Measurements from ENCODE around the gene LRRC2.

Gene LRRC2

DNA sequence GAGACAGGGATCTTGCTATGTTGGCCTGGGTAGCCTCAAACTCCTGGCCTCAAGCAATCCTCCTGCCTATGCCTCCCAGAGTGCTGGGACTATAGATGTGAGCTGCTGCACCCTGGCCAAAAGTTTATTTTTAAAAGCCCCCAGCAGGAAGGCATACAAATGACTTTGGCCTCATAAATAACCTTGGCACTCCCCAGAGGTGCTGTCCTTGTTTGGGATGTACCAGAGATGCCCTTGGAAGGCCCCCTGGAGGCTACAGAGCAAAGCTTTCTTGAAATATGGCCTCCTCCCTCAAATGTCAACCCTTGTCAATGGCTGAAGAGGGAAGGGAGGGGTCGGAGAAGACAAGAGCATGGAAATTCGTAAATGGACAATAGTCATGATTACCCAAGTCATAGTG, 82.3 kb downstream of the LRRC2 start:
- ChIA-PET CTCF (interaction anchor here (1.1 to 8.4 kb wide), 3 partner anchors 9 to 78 kb away, joined by 3 to 184 read pairs (median 6); partner anchors contain the start of gene LRRC2), POLR2A (no interaction called here)
- Histone ChIP-seq H3K4me1 (ENCODE audit: control extremely low read depth in 1 of 4, control insufficient read depth in 4 of 4, insufficient read depth in 4 of 4, low read length in 3 of 4) (peaks cover 0 to 4% (median 1%) of the 10 kb centered on the region in 4 experiments), H3K4me3 (ENCODE audit: control insufficient read depth in 1 of 7, extremely low read depth in 1 of 7, insufficient read depth in 4 of 7, low read depth in 2 of 7, low read length in 6 of 7) (no peak overlapping the region), H3K27ac (ENCODE audit: insufficient read depth in 1 of 2, low read depth in 1 of 2, low read length in 2 of 2, poor library complexity in 1 of 2, severe bottlenecking in 2 of 2) (no peak overlapping the region), H3K9me3 (ENCODE audit: control extremely low read depth in 1 of 5, control insufficient read depth in 4 of 5, insufficient read depth in 2 of 5, low read depth in 1 of 5, low read length in 4 of 5) (no peaks in the 10 kb centered on the region), H3K27me3 (replicated peaks in 2 of 5; ENCODE audit: control insufficient read depth in 4 of 5, insufficient read depth in 5 of 5, low read length in 4 of 5) (peaks cover 0 to 3% (median 0%) of the 10 kb centered on the region in 5 experiments), H3K36me3 (ENCODE audit: control insufficient read depth in 4 of 4, insufficient read depth in 4 of 4, low read length in 3 of 4) (no peaks in the 10 kb centered on the region)
- WGBS (ENCODE audit: insufficient coverage): 100% methylated on average over 1 of the region's 2 CpGs
- DNase-seq: no peak

DNA sequence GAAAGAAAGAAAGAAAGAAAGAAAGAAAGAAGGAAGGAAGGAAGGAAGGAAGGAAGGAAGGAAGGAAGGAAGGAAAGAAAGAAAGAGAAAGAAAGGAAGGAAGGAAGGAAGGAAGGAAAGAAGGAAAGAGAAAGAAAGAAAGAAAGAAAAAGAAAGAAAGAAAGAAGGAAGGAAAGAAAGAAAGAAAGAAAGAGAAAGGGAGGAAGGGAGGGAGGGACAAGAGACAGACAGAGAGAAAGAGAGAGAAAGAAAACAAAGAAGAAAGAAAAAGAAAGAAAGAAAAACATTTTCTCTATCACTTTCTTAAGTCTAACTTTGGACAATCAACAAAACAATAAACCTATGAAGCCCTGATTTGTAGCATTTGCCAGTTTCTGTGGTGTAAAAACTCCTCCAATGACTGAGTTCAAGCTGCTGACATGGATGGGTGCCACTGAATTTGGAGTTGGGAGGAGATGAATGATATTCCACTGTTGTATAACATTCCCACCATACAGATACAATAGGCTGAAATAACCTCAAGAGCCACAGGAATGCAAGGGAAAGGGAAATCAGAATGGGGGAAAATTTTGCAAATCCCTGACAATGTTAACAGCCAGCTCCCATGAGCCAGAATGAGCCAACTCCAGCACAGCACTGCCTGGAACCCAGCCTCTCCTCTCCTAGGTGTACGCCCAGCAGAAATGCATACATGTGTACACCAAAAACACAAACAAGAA, 83.3 kb downstream of the LRRC2 start:
- peaks cover 0 to 2% (median 0%) of the 10 kb centered on the region in 4 experiments for H3K4me1 ChIP-seq (ENCODE audit: control extremely low read depth in 1 of 4, control insufficient read depth in 4 of 4, insufficient read depth in 4 of 4, low read length in 3 of 4)
- ChIA-PET POLR2A (no interaction called here), CTCF (interaction anchor here (1.1 to 8.4 kb wide), 2 partner anchors 58 to 79 kb away, joined by 3 to 184 read pairs; partner anchors contain the start of gene LRRC2)
- no peak overlapping the region for H3K27ac ChIP-seq (ENCODE audit: insufficient read depth in 1 of 2, low read depth in 1 of 2, low read length in 2 of 2, poor library complexity in 1 of 2, severe bottlenecking in 2 of 2)
- no peaks in the 10 kb centered on the region for H3K36me3 ChIP-seq (ENCODE audit: control insufficient read depth in 4 of 4, insufficient read depth in 4 of 4, low read length in 3 of 4)
- H3K4me3 ChIP-seq (ENCODE audit: control insufficient read depth in 1 of 7, extremely low read depth in 1 of 7, insufficient read depth in 4 of 7, low read depth in 2 of 7, low read length in 6 of 7): no peak overlapping the region
- H3K9me3 ChIP-seq (ENCODE audit: control extremely low read depth in 1 of 5, control insufficient read depth in 4 of 5, insufficient read depth in 2 of 5, low read depth in 1 of 5, low read length in 4 of 5): no peaks in the 10 kb centered on the region
- peaks cover 0 to 3% (median 0%) of the 10 kb centered on the region in 5 experiments for H3K27me3 ChIP-seq (replicated peaks in 2 of 5; ENCODE audit: control insufficient read depth in 4 of 5, insufficient read depth in 5 of 5, low read length in 4 of 5)
- no peak for DNase-seq
- WGBS (ENCODE audit: insufficient coverage): no CpG with 5 or more reads among the region's 1 CpG

DNA sequence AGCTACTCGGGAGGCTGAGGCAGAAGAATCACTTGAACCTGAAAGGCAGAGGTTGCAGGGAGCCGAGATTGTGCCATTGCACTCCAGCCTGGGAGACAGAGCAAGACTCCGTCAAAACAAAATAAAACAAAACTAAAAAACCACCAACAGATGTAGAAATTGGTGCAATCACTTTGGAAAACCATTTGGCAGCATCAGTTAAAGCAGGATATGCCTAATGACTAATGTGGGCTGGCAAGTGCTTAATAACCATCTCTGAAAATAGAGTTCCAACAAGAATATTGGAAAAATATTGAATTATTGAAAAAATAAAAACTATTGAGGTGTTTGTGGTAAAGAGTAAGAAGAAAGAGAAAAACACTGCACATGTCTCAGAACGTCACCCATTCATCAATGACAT, 84.5 kb downstream of the LRRC2 start:
- ChIA-PET POLR2A (no interaction called here), CTCF (interaction anchor here (0.6 to 2.6 kb wide), 2 partner anchors 77 to 83 kb away, joined by 3 to 8 read pairs; no protein-coding TSS in a partner anchor)
- no peaks in the 10 kb centered on the region for H3K9me3 ChIP-seq (ENCODE audit: control extremely low read depth in 1 of 5, control insufficient read depth in 4 of 5, insufficient read depth in 2 of 5, low read depth in 1 of 5, low read length in 4 of 5)
- no peaks in the 10 kb centered on the region for H3K27me3 ChIP-seq (replicated peaks in 2 of 5; ENCODE audit: control insufficient read depth in 4 of 5, insufficient read depth in 5 of 5, low read length in 4 of 5)
- no peak overlapping the region for H3K4me3 ChIP-seq (ENCODE audit: control insufficient read depth in 1 of 7, extremely low read depth in 1 of 7, insufficient read depth in 4 of 7, low read depth in 2 of 7, low read length in 6 of 7)
- H3K4me1 ChIP-seq (ENCODE audit: control extremely low read depth in 1 of 4, control insufficient read depth in 4 of 4, insufficient read depth in 4 of 4, low read length in 3 of 4): peaks cover 0 to 2% (median 0%) of the 10 kb centered on the region in 4 experiments
- WGBS (ENCODE audit: insufficient coverage): 100% methylated on average over 3 of the region's 4 CpGs
- H3K27ac ChIP-seq (ENCODE audit: insufficient read depth in 1 of 2, low read depth in 1 of 2, low read length in 2 of 2, poor library complexity in 1 of 2, severe bottlenecking in 2 of 2): no peak overlapping the region
- H3K36me3 ChIP-seq (ENCODE audit: control insufficient read depth in 4 of 4, insufficient read depth in 4 of 4, low read length in 3 of 4): no peaks in the 10 kb centered on the region
- DNase-seq: no peak

DNA sequence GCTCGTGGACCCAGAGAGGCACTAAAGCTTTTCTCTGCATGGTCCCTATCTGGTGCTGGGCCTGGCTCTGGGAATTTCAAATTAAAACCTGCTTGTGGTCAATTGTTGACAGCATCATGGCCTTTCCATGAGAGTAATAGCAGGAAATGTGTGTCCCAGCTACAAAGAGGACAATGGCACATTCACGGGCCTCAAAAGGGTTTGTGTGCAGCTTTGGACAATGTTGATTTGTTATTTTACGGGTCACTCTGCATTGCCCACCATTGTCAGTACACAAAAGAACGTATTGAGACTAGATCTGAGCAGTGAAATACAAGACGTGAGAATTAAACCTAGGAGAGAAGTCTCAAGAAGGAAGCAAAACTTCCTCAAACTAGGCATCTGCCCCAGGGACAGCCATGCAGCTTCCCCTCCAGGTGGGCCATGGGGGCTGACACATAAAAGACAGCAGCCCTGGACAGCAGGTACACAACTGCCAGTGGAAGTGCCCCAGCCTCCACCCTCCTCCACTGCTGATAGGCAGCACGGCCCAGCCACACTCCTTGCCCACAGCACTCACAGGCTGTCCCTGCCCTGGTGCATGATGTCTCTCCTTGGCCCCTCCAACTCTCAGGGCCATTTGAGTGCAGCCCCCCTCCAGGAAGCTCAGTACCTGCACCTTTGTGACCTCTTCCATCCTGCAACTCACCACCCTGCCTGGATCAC, 85.5 kb downstream of the LRRC2 start:
- POLR2A ChIA-PET: no interaction called here
- WGBS (ENCODE audit: insufficient coverage): 98% methylated on average over 6 of the region's 6 CpGs
- H3K9me3 ChIP-seq (ENCODE audit: control extremely low read depth in 1 of 5, control insufficient read depth in 4 of 5, insufficient read depth in 2 of 5, low read depth in 1 of 5, low read length in 4 of 5): no peaks in the 10 kb centered on the region
- no peaks in the 10 kb centered on the region for H3K27me3 ChIP-seq (replicated peaks in 2 of 5; ENCODE audit: control insufficient read depth in 4 of 5, insufficient read depth in 5 of 5, low read length in 4 of 5)
- H3K36me3 ChIP-seq (ENCODE audit: control insufficient read depth in 4 of 4, insufficient read depth in 4 of 4, low read length in 3 of 4): no peaks in the 10 kb centered on the region
- H3K27ac ChIP-seq (ENCODE audit: insufficient read depth in 1 of 2, low read depth in 1 of 2, low read length in 2 of 2, poor library complexity in 1 of 2, severe bottlenecking in 2 of 2): no peak overlapping the region
- peaks cover 0 to 2% (median 0%) of the 10 kb centered on the region in 4 experiments for H3K4me1 ChIP-seq (ENCODE audit: control extremely low read depth in 1 of 4, control insufficient read depth in 4 of 4, insufficient read depth in 4 of 4, low read length in 3 of 4)
- DNase-seq: no peak
- H3K4me3 ChIP-seq (ENCODE audit: control insufficient read depth in 1 of 7, extremely low read depth in 1 of 7, insufficient read depth in 4 of 7, low read depth in 2 of 7, low read length in 6 of 7): no peak overlapping the region
- CTCF ChIA-PET: interaction anchor here (0.7 to 2.6 kb wide), 4 partner anchors 9 to 78 kb away, joined by 4 to 8 read pairs (median 4); no protein-coding TSS in a partner anchor

DNA sequence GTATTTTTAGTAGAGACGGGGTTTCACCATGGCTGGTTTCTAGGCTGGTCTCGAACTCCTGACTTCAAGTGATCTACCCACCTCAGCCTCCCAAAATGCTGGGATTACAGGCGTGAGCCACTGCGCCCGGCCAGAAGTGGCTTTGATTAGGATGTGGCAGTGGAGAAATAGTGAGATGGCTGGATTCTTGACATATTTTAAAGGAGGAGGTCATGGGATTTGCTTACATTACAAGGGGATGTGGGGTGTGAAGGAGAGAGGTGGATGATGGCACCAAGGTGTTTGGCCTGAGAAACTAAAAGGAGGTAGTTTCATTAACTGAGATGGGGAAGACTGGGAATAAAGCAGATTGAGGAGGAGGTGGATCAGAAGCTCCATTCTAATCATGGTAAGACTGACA, 86.4 kb downstream of the LRRC2 start:
- ChIA-PET CTCF (interaction anchor here (1.6 to 2.6 kb wide), 3 partner anchors 10 to 79 kb away, joined by 4 to 8 read pairs (median 4); no protein-coding TSS in a partner anchor), POLR2A (no interaction called here)
- H3K27ac ChIP-seq (ENCODE audit: insufficient read depth in 1 of 2, low read depth in 1 of 2, low read length in 2 of 2, poor library complexity in 1 of 2, severe bottlenecking in 2 of 2): no peak overlapping the region
- WGBS (ENCODE audit: insufficient coverage): 100% methylated on average over 5 of the region's 5 CpGs
- H3K4me1 ChIP-seq (ENCODE audit: control extremely low read depth in 1 of 4, control insufficient read depth in 4 of 4, insufficient read depth in 4 of 4, low read length in 3 of 4): no peaks in the 10 kb centered on the region
- DNase-seq: no peak
- H3K4me3 ChIP-seq (ENCODE audit: control insufficient read depth in 1 of 7, extremely low read depth in 1 of 7, insufficient read depth in 4 of 7, low read depth in 2 of 7, low read length in 6 of 7): no peak overlapping the region
- H3K36me3 ChIP-seq (ENCODE audit: control insufficient read depth in 4 of 4, insufficient read depth in 4 of 4, low read length in 3 of 4): no peaks in the 10 kb centered on the region
- H3K27me3 ChIP-seq (replicated peaks in 2 of 5; ENCODE audit: control insufficient read depth in 4 of 5, insufficient read depth in 5 of 5, low read length in 4 of 5): no peaks in the 10 kb centered on the region
- H3K9me3 ChIP-seq (ENCODE audit: control extremely low read depth in 1 of 5, control insufficient read depth in 4 of 5, insufficient read depth in 2 of 5, low read depth in 1 of 5, low read length in 4 of 5): peaks cover 0 to 5% (median under 1%) of the 10 kb centered on the region in 5 experiments

DNA sequence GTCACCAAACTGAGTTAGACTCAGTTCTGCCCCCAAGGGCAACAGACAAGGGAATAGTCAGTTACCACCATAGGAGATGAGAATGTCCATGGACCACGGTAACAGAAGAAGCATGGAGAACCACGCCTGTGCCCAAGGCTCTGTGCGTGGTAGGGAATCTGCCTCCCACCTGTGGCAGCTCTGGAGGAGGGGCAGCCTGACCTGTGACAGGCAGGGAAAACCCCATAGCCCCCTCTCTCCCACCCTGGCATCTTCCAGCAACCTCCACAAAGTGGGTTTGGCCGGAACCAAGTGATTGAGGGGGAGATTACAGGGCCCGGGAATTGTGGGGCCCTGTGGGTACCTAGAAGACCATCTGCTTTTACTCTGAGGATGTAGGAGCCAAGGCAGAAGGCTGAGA, 87.1 kb downstream of the LRRC2 start:
- CTCF ChIA-PET: no interaction called here

DNA sequence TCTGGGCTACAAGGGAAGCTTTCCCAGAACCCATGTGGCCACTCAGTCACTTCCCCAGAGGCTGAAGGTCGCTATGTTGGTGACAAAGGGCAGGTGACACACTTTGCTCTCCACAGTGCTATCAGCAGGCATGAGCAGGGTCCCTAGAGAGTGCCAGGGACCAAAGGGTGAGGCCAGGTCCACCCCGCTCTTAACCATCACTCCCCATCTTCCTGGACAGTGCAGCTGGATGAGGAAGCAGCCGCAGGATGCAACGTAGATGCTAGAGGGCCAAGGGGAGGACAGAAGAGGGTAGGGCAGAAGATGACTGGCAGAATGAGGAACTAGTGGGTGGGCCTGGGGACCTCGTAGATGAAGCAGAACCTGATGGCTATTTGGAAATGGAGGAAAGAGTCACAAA, 87.8 kb downstream of the LRRC2 start:
- ChIA-PET POLR2A (no interaction called here), CTCF (interaction anchor here (1.5 kb wide), 1 partner anchor 10 kb away, joined by 6 read pairs; no protein-coding TSS in a partner anchor)
- no peaks in the 10 kb centered on the region for H3K27me3 ChIP-seq (replicated peaks in 2 of 5; ENCODE audit: control insufficient read depth in 4 of 5, insufficient read depth in 5 of 5, low read length in 4 of 5)
- 64% methylated on average over 4 of the region's 5 CpGs for WGBS (ENCODE audit: insufficient coverage)
- DNase-seq: peak in 2 of 3 donors; percentile 42 to 63
- H3K4me1 ChIP-seq (ENCODE audit: control extremely low read depth in 1 of 4, control insufficient read depth in 4 of 4, insufficient read depth in 4 of 4, low read length in 3 of 4): no peaks in the 10 kb centered on the region
- H3K4me3 ChIP-seq (ENCODE audit: control insufficient read depth in 1 of 7, extremely low read depth in 1 of 7, insufficient read depth in 4 of 7, low read depth in 2 of 7, low read length in 6 of 7): no peak overlapping the region
- H3K36me3 ChIP-seq (ENCODE audit: control insufficient read depth in 4 of 4, insufficient read depth in 4 of 4, low read length in 3 of 4): no peaks in the 10 kb centered on the region
- H3K27ac ChIP-seq (ENCODE audit: insufficient read depth in 1 of 2, low read depth in 1 of 2, low read length in 2 of 2, poor library complexity in 1 of 2, severe bottlenecking in 2 of 2): no peak overlapping the region
- peaks cover 0 to 8% (median 2%) of the 10 kb centered on the region in 5 experiments for H3K9me3 ChIP-seq (ENCODE audit: control extremely low read depth in 1 of 5, control insufficient read depth in 4 of 5, insufficient read depth in 2 of 5, low read depth in 1 of 5, low read length in 4 of 5)

More for the DNA sequence above, 87.1 kb downstream of the LRRC2 start:
- Histone ChIP-seq H3K27me3 (replicated peaks in 2 of 5; ENCODE audit: control insufficient read depth in 4 of 5, insufficient read depth in 5 of 5, low read length in 4 of 5) (no peaks in the 10 kb centered on the region), H3K4me1 (ENCODE audit: control extremely low read depth in 1 of 4, control insufficient read depth in 4 of 4, insufficient read depth in 4 of 4, low read length in 3 of 4) (no peaks in the 10 kb centered on the region), H3K4me3 (ENCODE audit: control insufficient read depth in 1 of 7, extremely low read depth in 1 of 7, insufficient read depth in 4 of 7, low read depth in 2 of 7, low read length in 6 of 7) (no peak overlapping the region), H3K27ac (ENCODE audit: insufficient read depth in 1 of 2, low read depth in 1 of 2, low read length in 2 of 2, poor library complexity in 1 of 2, severe bottlenecking in 2 of 2) (no peak overlapping the region), H3K9me3 (ENCODE audit: control extremely low read depth in 1 of 5, control insufficient read depth in 4 of 5, insufficient read depth in 2 of 5, low read depth in 1 of 5, low read length in 4 of 5) (peaks cover 0 to 8% (median 2%) of the 10 kb centered on the region in 5 experiments), H3K36me3 (ENCODE audit: control insufficient read depth in 4 of 4, insufficient read depth in 4 of 4, low read length in 3 of 4) (no peaks in the 10 kb centered on the region)
- DNase-seq: no peak
- POLR2A ChIA-PET: no interaction called here
- WGBS (ENCODE audit: insufficient coverage): 100% methylated on average over 3 of the region's 5 CpGs

Data from common myeloid progenitor, CD34-positive (primary cell).